DOHH2 (cell line): ENCODE results near the gene UNG.

Source experiments
- H3F3A ChIP-seq: fragments of 200-600 bp; sonication (generic), shearing (Covaris generic); 2 replicates; pipeline ENCODE4 v1.6.0; 2016; ENCODE audit warnings: antibody characterized with exemption, mild to moderate bottlenecking; ENCODE audit not compliant: control insufficient read depth, insufficient read depth
- H3K27ac ChIP-seq: fragments of 200-600 bp; sonication (generic); 2 replicates; pipeline ENCODE4 v1.5.1; 2014; ENCODE audit warnings: low read depth, mild to moderate bottlenecking, low read length, moderate library complexity
- H3K27me3 ChIP-seq: fragments of 200-600 bp; sonication (generic); 2 replicates; pipeline ENCODE4 v1.6.1; 2014; ENCODE audit warnings: mild to moderate bottlenecking, low read length, mixed read lengths; ENCODE audit not compliant: control insufficient read depth
- H3K36me3 ChIP-seq: fragments of 200-600 bp; sonication (generic); 2 replicates; pipeline ENCODE4 v1.6.1; 2014; ENCODE audit warnings: mild to moderate bottlenecking, low read length, moderate library complexity, mixed read lengths; ENCODE audit not compliant: control insufficient read depth
- H3K4me1 ChIP-seq: fragments of 200-600 bp; sonication (generic); 2 replicates; pipeline ENCODE4 v1.6.1; 2014; ENCODE audit warnings: mild to moderate bottlenecking, low read length, mixed read lengths; ENCODE audit not compliant: control insufficient read depth
- H3K4me2 ChIP-seq: fragments of 200-600 bp; sonication (generic); 2 replicates; pipeline ENCODE4 v1.6.0; 2014; ENCODE audit warnings: mild to moderate bottlenecking, low read length, moderate library complexity
- H3K4me3 ChIP-seq: fragments of 200-600 bp; sonication (generic); 2 replicates; pipeline ENCODE4 v1.5.1; 2014; ENCODE audit warnings: mild to moderate bottlenecking, low read length, mixed read lengths
- H3K79me2 ChIP-seq: fragments of 200-600 bp; sonication (generic); 2 replicates; pipeline ENCODE4 v1.6.1; 2014; ENCODE audit warnings: mild to moderate bottlenecking, low read length, mixed read lengths; ENCODE audit not compliant: control insufficient read depth
- H3K9me2 ChIP-seq: fragments of 200-600 bp; sonication (generic); replicated peaks from 2 replicates; pipeline ENCODE4 v1.6.1; 2014; ENCODE audit warnings: mild to moderate bottlenecking, low read length, mixed read lengths; ENCODE audit not compliant: control insufficient read depth
- H3K9me3 ChIP-seq: fragments of 200-600 bp; sonication (generic); 2 replicates; pipeline ENCODE4 v1.6.1; 2014; ENCODE audit warnings: antibody characterized with exemption, low read length, mixed read lengths; ENCODE audit not compliant: control insufficient read depth, insufficient read depth
- H4K20me1 ChIP-seq: fragments of 200-600 bp; sonication (generic); 2 replicates; pipeline ENCODE4 v1.6.0; 2014; ENCODE audit warnings: low read depth, mild to moderate bottlenecking, antibody characterized with exemption, low read length, moderate library complexity; ENCODE audit not compliant: control insufficient read depth, insufficient read depth
- EZH2phosphoT487 ChIP-seq: fragments of 200-600 bp; sonication (generic); IDR thresholded peaks from 2 replicates; pipeline ENCODE4 v1.6.1; 2017; ENCODE audit warnings: borderline replicate concordance, mild to moderate bottlenecking, antibody characterized with exemption, low read length, moderate library complexity, mixed read lengths
- TF ChIP-seq, protein P1 (sequence below): fragments of 200-600 bp; sonication (generic); IDR thresholded peaks from one replicate; pipeline ENCODE4 v1.5.1; 2014; ENCODE audit warnings: antibody characterized with exemption, mild to moderate bottlenecking, low read depth, low read length; ENCODE audit not compliant: poor library complexity, severe bottlenecking

UNG gene

GRCh38 chr12:109121346-109121880, 24.0 kb downstream of the UNG start:
- Histone ChIP-seq H3K79me2 (no peaks in the 10 kb centered on the region), H3K36me3 (no peaks in the 10 kb centered on the region), H3K4me3 (no peak overlapping the region), H3K9me3 (no peaks in the 10 kb centered on the region), H3F3A (no peaks in the 10 kb centered on the region), H3K9me2 (no peaks in the 10 kb centered on the region), H3K4me1 (no peaks in the 10 kb centered on the region), H3K27me3 (peaks cover 9% of the 10 kb centered on the region), H3K4me2 (no peak overlapping the region), H4K20me1 (no peaks in the 10 kb centered on the region), H3K27ac (no peak overlapping the region)
- TF ChIP-seq, protein P1, sequence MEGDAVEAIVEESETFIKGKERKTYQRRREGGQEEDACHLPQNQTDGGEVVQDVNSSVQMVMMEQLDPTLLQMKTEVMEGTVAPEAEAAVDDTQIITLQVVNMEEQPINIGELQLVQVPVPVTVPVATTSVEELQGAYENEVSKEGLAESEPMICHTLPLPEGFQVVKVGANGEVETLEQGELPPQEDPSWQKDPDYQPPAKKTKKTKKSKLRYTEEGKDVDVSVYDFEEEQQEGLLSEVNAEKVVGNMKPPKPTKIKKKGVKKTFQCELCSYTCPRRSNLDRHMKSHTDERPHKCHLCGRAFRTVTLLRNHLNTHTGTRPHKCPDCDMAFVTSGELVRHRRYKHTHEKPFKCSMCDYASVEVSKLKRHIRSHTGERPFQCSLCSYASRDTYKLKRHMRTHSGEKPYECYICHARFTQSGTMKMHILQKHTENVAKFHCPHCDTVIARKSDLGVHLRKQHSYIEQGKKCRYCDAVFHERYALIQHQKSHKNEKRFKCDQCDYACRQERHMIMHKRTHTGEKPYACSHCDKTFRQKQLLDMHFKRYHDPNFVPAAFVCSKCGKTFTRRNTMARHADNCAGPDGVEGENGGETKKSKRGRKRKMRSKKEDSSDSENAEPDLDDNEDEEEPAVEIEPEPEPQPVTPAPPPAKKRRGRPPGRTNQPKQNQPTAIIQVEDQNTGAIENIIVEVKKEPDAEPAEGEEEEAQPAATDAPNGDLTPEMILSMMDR, result no peak
- TF ChIP-seq EZH2phosphoT487, result no peak

DNA sequence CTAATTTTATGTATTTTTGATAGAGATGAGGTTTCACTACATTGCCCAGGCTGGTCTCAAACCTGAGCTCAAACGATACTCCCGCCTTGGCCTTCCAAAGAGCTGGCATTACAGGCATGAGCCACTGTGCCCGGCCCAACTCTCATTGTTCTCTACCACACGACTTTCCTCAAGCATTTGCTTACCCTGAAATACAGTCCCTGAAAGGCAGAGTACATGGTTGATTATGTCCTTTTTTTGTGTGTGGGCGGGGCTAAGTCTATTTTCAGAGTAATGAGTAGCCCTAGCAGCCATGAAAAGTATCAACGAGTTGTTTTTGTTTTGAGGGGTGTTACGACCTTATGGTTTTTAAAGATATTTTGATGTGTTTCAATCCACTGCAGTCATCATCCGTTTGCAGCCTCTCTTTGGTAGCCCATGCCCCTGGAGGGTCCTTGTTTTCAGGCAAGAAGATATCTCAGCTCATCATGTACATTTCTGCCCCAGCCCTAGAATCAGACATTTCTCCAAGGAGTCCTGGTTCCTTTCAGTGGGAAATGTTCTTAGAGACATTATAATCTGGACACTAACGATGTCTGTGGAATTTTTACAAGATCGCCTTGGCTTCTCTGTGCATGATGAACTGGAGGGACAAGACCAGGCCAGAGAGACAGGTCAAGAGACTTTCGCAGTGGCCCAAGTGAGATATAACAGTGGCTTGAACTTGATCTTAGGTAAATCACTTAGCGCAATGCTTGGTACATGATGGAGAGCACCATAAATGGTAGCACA, 27.7 kb downstream of the UNG start:
- Histone ChIP-seq H3K27ac (no peak overlapping the region), H3K79me2 (no peaks in the 10 kb centered on the region), H3K4me1 (no peaks in the 10 kb centered on the region), H3K9me3 (no peaks in the 10 kb centered on the region), H3K4me2 (no peak overlapping the region), H3K4me3 (no peak overlapping the region), H3K9me2 (no peaks in the 10 kb centered on the region), H3F3A (no peaks in the 10 kb centered on the region), H4K20me1 (no peaks in the 10 kb centered on the region), H3K27me3 (peaks cover 9% of the 10 kb centered on the region), H3K36me3 (no peaks in the 10 kb centered on the region)
- no peak for TF ChIP-seq EZH2phosphoT487
- TF ChIP-seq, protein P1, result no peak

- Histone ChIP-seq H3K4me2 (no peak overlapping the region), H4K20me1 (no peaks in the 10 kb centered on the region), H3K4me3 (no peak overlapping the region), H3K36me3 (no peaks in the 10 kb centered on the region), H3K27ac (no peak overlapping the region), H3K9me2 (no peaks in the 10 kb centered on the region), H3K27me3 (peaks cover 9% of the 10 kb centered on the region), H3K79me2 (no peaks in the 10 kb centered on the region), H3K9me3 (no peaks in the 10 kb centered on the region), H3K4me1 (no peaks in the 10 kb centered on the region), H3F3A (no peaks in the 10 kb centered on the region)
- no peak for TF ChIP-seq EZH2phosphoT487
- TF ChIP-seq, protein P1, result no peak
Measured at GRCh38 chr12:109125791-109126190, 28.4 kb downstream of the UNG start.
